Stomach (tissue), 9 donors: ENCODE results near the gene CIRBP. TPM values are rescaled to one million over a fixed set of nuclear protein-coding genes. Genes with fewer than 3 reads are reported as not detected.

Source experiments
- DNase-seq, 2 donors: peaks; one replicate each; pipeline versions ENCODE4 v3.0.0 to v3.0.0-alpha.2; 2013 to 2019
- H3K27ac ChIP-seq, 5 donors: fragments of 200-600 bp in 4 of 5; sonication (generic) in 4 of 5; one replicate each; pipeline ENCODE4 v1.5.1; 2013 to 2019; ENCODE audit warnings: mild to moderate bottlenecking in 1 of 5, moderate library complexity in 1 of 5
- H3K27me3 ChIP-seq, 3 donors: fragments of 200-600 bp; sonication (generic); one replicate each; pipeline ENCODE4 v1.5.1; 2017 to 2019; ENCODE audit warnings: mixed run types in 1 of 3
- H3K36me3 ChIP-seq, 4 donors: fragments of 200-600 bp; sonication (generic); 1 replicate in 3 of 4; 2 replicates in 1 of 4; pipeline ENCODE4 v1.5.1; 2016 to 2019
- H3K4me1 ChIP-seq, 4 donors: fragments of 200-600 bp; sonication (generic); one replicate each; pipeline ENCODE4 v1.5.1; 2016 to 2019
- H3K4me3 ChIP-seq, 4 donors: fragments of 200-600 bp; sonication (generic) in 3 of 4; one replicate each; pipeline ENCODE4 v1.5.1; 2016 to 2019; ENCODE audit warnings: mild to moderate bottlenecking in 1 of 4
- H3K9me3 ChIP-seq, 4 donors: fragments of 200-600 bp; sonication (generic); one replicate each; pipeline ENCODE4 v1.5.1; 2016 to 2019
- EP300 ChIP-seq: sonication (generic); formaldehyde crosslinking; IDR thresholded peaks from one replicate; pipeline ENCODE4 v1.6.1; 2017; ENCODE audit warnings: antibody characterized with exemption
- POLR2A ChIP-seq, 4 donors: fragments of 450-650 bp; IDR thresholded peaks; one replicate each; pipeline ENCODE4 v1.6.1; 2016; ENCODE audit warnings: antibody characterized with exemption in 4 of 4, control low read depth in 2 of 4, mild to moderate bottlenecking in 1 of 4, moderate library complexity in 1 of 4
- POLR2AphosphoS5 ChIP-seq, 3 donors: sonication (generic); formaldehyde crosslinking; IDR thresholded peaks; one replicate each; pipeline ENCODE4 v1.6.1; 2016; ENCODE audit warnings: antibody characterized with exemption in 3 of 3
- WGBS, 5 donors: extraction: QIAGEN DNeasy Blood & Tissue Kit in 3 of 5; methylation state at CpG; one replicate each; pipeline versions ENCODE4 v1.1.5 to v1.1.7; 2013 to 2018; 5-methylcytosine and 5-hydroxymethylcytosine counted together
- intact Hi-C: fragments of 100-400 bp; cut with DNase I; formaldehyde crosslinking; loops from one replicate; pipeline ENCODE4 v1.15.1; 2023; ENCODE audit warnings: low total_unique reads
- polyA plus RNA-seq, 3 donors: library from polyadenylated mRNA; stranded (reverse); fragments of 200-250 nt; gene quantifications; one replicate each; pipeline ENCODE4 v1.2.3, GENCODE V29; 2013
- total RNA-seq, 5 donors: library from RNA; depleted of rRNA; stranded (reverse); fragments of >200 nt; gene quantifications; one replicate each; pipeline versions ENCODE4 v1.1.0 to v1.2.3, GENCODE V29; 2014 to 2016
- TF ChIP-seq, protein P1 (sequence below), 7 experiments: fragments of 450-650 bp in 4 of 7; fragments of 200-600 bp in 3 of 7; sonication (generic) in 3 of 7; IDR thresholded peaks; one replicate each; pipeline ENCODE4 v1.5.1; 2016 to 2019; ENCODE audit warnings: antibody characterized with exemption in 7 of 7, control low read depth in 2 of 7, mild to moderate bottlenecking in 1 of 7
- donor health status: healthy with polysubstance abuse.
- donor health status: Bipolar disorder and iron deficiency.
- donor health status: healthy.

The CIRBP gene
- total and polyA plus RNA-seq, 8 donors, result 250 to 686 (median 356) TPM

DNA sequence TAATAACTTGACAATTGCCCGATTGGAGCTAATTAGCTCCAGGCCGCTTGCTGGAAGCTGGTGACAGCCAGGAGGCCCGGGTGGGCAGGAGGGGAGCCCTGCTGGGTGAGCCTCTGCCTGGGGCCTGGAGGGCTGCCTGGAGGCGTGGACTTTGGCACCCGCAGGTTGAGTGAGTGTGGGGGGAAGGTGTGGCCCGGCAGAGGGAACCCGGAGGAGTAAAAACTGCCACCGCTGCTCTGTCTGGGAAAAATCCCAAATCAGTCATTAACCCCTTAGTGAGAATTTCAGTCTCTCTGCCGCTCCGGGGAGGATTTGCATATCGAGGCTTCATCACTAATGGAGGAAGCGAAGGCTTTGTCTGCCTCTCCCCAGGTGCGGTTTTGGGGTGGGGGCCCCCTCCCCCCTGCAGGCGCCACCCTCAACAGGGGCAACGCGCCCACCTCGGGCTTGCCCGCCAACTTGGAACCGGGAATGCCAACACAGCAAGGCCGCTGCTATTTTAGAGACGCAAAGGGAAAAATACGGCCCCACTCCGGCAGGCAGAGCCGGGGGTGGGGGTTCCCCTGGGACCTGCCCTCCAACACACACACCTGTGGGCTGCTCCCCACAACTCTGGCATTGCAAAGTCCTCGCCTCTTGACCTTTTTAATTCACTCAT is 22.8 kb downstream of the CIRBP start:
- Histone ChIP-seq H3K4me1 (peaks cover 8 to 35% (median 29%) of the 10 kb centered on the region in 4 donors), H3K27ac (no peak overlapping the region), H3K9me3 (no peaks in the 10 kb centered on the region), H3K36me3 (no peaks in the 10 kb centered on the region), H3K27me3 (peaks cover 20 to 96% (median 93%) of the 10 kb centered on the region in 3 donors), H3K4me3 (no peak overlapping the region)
- TF ChIP-seq, protein P1, sequence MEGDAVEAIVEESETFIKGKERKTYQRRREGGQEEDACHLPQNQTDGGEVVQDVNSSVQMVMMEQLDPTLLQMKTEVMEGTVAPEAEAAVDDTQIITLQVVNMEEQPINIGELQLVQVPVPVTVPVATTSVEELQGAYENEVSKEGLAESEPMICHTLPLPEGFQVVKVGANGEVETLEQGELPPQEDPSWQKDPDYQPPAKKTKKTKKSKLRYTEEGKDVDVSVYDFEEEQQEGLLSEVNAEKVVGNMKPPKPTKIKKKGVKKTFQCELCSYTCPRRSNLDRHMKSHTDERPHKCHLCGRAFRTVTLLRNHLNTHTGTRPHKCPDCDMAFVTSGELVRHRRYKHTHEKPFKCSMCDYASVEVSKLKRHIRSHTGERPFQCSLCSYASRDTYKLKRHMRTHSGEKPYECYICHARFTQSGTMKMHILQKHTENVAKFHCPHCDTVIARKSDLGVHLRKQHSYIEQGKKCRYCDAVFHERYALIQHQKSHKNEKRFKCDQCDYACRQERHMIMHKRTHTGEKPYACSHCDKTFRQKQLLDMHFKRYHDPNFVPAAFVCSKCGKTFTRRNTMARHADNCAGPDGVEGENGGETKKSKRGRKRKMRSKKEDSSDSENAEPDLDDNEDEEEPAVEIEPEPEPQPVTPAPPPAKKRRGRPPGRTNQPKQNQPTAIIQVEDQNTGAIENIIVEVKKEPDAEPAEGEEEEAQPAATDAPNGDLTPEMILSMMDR (IDR thresholded peaks at IDR 0.05), result no peak
- 52 to 66% (median 58%) methylated on average over 22 to 25 of the region's 25 CpGs for WGBS, 5 donors
- intact Hi-C loops, result no loop called here
- no peak for DNase-seq

DNA sequence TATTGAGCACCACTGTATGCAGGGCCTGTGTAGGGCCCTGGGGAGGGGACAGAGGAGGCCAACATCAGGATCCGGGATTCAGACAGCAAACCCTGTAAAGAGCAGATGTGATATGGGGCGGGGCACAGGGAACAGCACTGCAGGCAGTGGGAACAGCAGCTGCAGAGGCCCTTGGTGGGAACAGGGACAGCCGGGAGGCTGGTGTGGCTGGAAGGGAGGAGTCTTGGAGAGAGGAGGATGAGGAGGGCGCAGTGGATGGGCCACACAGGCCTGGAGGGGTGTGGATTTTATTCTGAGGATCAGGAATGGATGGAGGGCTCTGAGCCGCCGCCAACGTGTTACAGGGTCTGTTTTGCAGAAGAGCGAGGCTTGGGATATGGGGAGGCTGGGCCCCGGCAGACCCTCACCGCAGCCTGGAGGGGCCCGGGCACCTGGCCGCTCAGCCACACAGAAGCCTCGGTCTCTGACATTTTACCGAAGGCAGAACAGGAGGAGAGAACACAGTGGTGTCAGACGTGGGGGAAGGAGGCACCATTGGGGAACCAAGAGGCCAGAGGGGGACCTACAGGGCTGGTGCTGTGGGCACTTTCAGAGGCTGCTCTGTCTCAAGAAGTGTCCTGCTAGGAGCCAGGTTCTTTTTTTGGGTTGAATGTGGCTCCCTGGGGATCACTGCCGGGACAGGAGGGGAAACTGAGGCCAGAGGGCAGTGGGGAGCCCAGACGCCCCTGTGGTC is 23.5 kb downstream of the CIRBP start:
- Histone ChIP-seq H3K27me3 (peaks cover 14 to 89% (median 86%) of the 10 kb centered on the region in 3 donors), H3K4me3 (no peak overlapping the region), H3K36me3 (no peaks in the 10 kb centered on the region), H3K4me1 (peaks cover 8 to 29% (median 22%) of the 10 kb centered on the region in 4 donors), H3K9me3 (no peaks in the 10 kb centered on the region), H3K27ac (no peak overlapping the region)
- intact Hi-C loops, result no loop called here
- TF ChIP-seq, protein P1 (IDR thresholded peaks at IDR 0.05), result no peak
- TF ChIP-seq POLR2A (IDR thresholded peaks at IDR 0.05) (no peak), POLR2AphosphoS5 (IDR thresholded peaks at IDR 0.05) (no peak), EP300 (no peak)
- 83 to 88% (median 86%) methylated on average over 17 of the region's 17 CpGs for WGBS, 5 donors
- no peak for DNase-seq

DNA sequence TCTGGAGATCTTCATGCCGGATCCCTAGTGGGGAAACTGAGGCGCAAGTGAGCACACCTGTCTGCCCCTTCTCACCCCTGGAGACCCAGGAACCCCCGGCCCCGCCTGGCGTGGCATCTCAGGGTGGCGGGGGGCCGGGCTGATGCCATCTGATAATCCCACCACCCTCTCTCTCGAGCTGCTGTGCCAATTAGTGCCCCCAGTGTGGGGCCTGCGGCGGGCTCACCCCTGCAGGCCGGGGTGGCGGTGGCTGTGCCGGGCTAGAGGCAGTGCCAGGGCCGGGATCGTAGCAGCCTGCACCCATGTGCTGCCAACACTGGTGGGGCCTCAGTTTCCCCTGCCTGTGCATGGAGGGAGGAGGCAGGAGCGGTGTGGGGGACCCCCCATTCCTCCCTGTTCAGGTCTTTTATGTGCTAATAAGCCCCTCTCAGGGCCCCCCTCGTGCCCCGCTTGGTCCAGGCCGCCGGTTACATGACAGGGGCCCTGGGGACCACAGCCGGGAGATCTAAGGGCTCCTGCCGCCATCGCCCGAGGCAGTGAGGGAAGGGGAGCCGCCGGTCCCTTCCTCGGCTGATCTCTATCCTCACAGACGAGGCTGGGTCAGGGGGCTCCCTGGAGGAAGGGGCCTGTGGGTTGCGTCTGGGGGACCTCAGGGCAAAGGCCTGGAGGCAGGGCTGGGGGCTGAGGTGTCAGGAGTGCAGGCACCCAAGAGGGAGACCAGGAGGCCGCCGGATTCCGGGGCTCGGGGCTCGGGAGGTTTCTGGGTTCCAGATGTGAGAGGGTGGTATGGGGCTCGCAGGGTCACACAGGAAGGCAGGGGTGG is 24.9 kb downstream of the CIRBP start:
- H3K4me1 ChIP-seq, result peaks cover 8 to 26% (median 18%) of the 10 kb centered on the region in 4 donors
- H3K4me3 ChIP-seq, result no peak overlapping the region
- H3K27ac ChIP-seq, result no peak overlapping the region
- intact Hi-C loops, result no loop called here
- 82 to 87% (median 82%) methylated on average over 22 to 35 of the region's 35 CpGs for WGBS, 5 donors
- H3K27me3 ChIP-seq, result peaks cover 10 to 75% (median 72%) of the 10 kb centered on the region in 3 donors
- no peak for DNase-seq
- no peaks in the 10 kb centered on the region for H3K9me3 ChIP-seq
- no peak for TF ChIP-seq POLR2A (IDR thresholded peaks at IDR 0.05)
- H3K36me3 ChIP-seq, result no peaks in the 10 kb centered on the region

DNA sequence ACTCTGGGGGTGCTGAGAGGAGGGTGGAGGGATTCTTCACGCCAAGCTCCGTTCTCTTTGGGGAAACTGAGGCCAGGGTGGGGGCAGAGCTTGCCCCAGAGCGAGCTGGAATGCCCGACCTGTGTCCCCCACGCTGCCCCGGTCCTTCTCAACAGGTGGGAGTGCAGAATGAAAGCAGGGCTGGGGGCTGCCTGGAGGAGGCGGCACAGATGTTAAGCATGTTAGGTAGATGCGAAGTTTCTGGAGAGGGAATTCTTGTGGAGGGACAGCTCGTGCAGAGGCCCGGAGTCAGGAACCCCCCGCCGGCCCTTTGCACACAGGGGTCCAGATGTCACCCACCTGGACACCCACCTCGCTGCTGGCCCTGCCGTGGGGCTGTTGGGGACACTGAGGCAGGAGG is 25.6 kb downstream of the CIRBP start:
- no peak for DNase-seq
- Histone ChIP-seq H3K4me3 (no peak overlapping the region), H3K36me3 (no peaks in the 10 kb centered on the region), H3K27ac (no peak overlapping the region), H3K4me1 (peaks cover 8 to 26% (median 18%) of the 10 kb centered on the region in 4 donors), H3K9me3 (no peaks in the 10 kb centered on the region), H3K27me3 (peaks cover 10 to 71% (median 68%) of the 10 kb centered on the region in 3 donors)
- no peak for TF ChIP-seq POLR2AphosphoS5 (IDR thresholded peaks at IDR 0.05)
- TF ChIP-seq EP300, result no peak
- TF ChIP-seq, protein P1 (IDR thresholded peaks at IDR 0.05), result no peak
- TF ChIP-seq POLR2A (IDR thresholded peaks at IDR 0.05), result no peak
- intact Hi-C loops, result no loop called here
- WGBS, 5 donors, result 69 to 78% (median 73%) methylated on average over 14 of the region's 14 CpGs
